ENCODE results near the gene TAC4. TPM values are rescaled to one million over a fixed set of nuclear protein-coding genes. Genes with fewer than 3 reads are reported as not detected.

Gene TAC4
- total and polyA plus RNA-seq, 2 donors (not counting 1 experiment from before 2014, with no cell fraction given), result not detected

GRCh38 chr17:49795372-49795771 is 52.5 kb downstream of the TAC4 start:
- WGBS (ENCODE audit: insufficient coverage), result 87% methylated on average over 4 of the region's 5 CpGs
- Histone ChIP-seq H3K9me3 (ENCODE audit: control extremely low read depth in 1 of 3, control insufficient read depth in 2 of 3, insufficient read depth in 1 of 3, low read length in 2 of 3) (no peaks in the 10 kb centered on the region), H3K4me1 (ENCODE audit: control insufficient read depth in 2 of 2, insufficient read depth in 2 of 2, low read length in 2 of 2) (peaks cover 0 to 5% of the 10 kb centered on the region in 2 donors), H4K20me1 (ENCODE audit: control insufficient read depth, insufficient read depth, low read length, poor library complexity, severe bottlenecking) (peaks cover 97% of the 10 kb centered on the region), H2AFZ (ENCODE audit: insufficient read depth, low read depth, low read length, poor library complexity, severe bottlenecking) (no peak overlapping the region), H3K27me3 (replicated peaks in 1 of 4; ENCODE audit: control extremely low read depth in 1 of 4, control insufficient read depth in 3 of 4, insufficient read depth in 4 of 4, low read length in 3 of 4) (no peaks in the 10 kb centered on the region), H3K27ac (ENCODE audit: low read length in 2 of 2) (no peak overlapping the region), H3K4me2 (replicated peaks; ENCODE audit: low read depth, low read length, poor library complexity, severe bottlenecking) (no peak overlapping the region), H3K36me3 (replicated peaks in 1 of 2; ENCODE audit: control extremely low read depth in 1 of 2, control insufficient read depth in 1 of 2, extremely low read depth in 1 of 2, insufficient read depth in 2 of 2, low read length in 1 of 2) (peaks cover 4 to 81% of the 10 kb centered on the region in 2 experiments), H3K4me3 (ENCODE audit: control extremely low read depth in 1 of 5, extremely low read depth in 1 of 5, insufficient read depth in 1 of 5, low read depth in 2 of 5, low read length in 4 of 5) (no peak overlapping the region), H3K79me2 (ENCODE audit: control insufficient read depth, insufficient read depth, low read length) (peaks cover 99% of the 10 kb centered on the region), H3K9ac (ENCODE audit: low read length) (no peak overlapping the region)
- DNase-seq, result no peak
- POLR2A ChIA-PET, result no interaction called here
- H3K9me3 Mint-ChIP-seq (ENCODE audit: insufficient read depth), result no peaks in the 10 kb centered on the region
- no peak overlapping the region for H3K4me3 Mint-ChIP-seq
- no peaks in the 10 kb centered on the region for H3K27me3 Mint-ChIP-seq
- CTCF ChIA-PET, result interaction anchor here (1.0 kb wide), 1 partner anchor 228 kb away, joined by 3 read pairs; no protein-coding TSS in a partner anchor
- no peak overlapping the region for H3K27ac Mint-ChIP-seq
- no peak for TF ChIP-seq EZH2 (IDR thresholded peaks at IDR 0.05; ENCODE audit: borderline replicate concordance, insufficient read depth, low read depth, low read length, poor library complexity, severe bottlenecking)
- TF ChIP-seq CTCF (IDR thresholded peaks at IDR 0.05), result no peak
- intact Hi-C loops (cut with micrococcal nuclease), result no loop called here
- H3K4me1 Mint-ChIP-seq, result peaks cover 34% of the 10 kb centered on the region
- no peak for ATAC-seq (ENCODE audit: low read depth)

DNA sequence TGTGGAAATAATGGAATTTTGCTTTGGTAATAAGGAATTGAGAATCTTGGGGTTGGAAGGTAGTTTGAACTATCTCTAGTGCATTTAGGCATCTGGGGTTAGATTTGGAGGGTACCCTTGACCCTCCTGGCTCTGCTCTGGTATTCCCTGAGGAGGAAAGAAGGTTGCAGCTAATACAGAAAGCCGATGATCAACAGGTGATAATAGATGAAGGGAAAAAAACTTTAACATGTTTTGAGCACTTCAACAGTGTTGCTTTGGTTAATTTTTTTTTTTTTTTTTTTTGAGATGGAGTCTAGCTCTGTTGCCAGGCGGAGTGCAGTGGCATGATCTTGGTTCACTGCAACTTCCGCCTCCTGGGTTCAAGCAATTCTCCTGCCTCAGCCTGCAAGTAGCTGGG is 54.6 kb downstream of the TAC4 start:
- Histone ChIP-seq H3K27me3 (replicated peaks in 1 of 4; ENCODE audit: control extremely low read depth in 1 of 4, control insufficient read depth in 3 of 4, insufficient read depth in 4 of 4, low read length in 3 of 4) (no peaks in the 10 kb centered on the region), H3K9me3 (ENCODE audit: control extremely low read depth in 1 of 3, control insufficient read depth in 2 of 3, insufficient read depth in 1 of 3, low read length in 2 of 3) (no peaks in the 10 kb centered on the region), H3K79me2 (ENCODE audit: control insufficient read depth, insufficient read depth, low read length) (peaks cover 95% of the 10 kb centered on the region), H3K4me2 (replicated peaks; ENCODE audit: low read depth, low read length, poor library complexity, severe bottlenecking) (no peak overlapping the region), H3K4me1 (ENCODE audit: control insufficient read depth in 2 of 2, insufficient read depth in 2 of 2, low read length in 2 of 2) (peaks cover 10 to 13% of the 10 kb centered on the region in 2 donors), H3K36me3 (replicated peaks in 1 of 2; ENCODE audit: control extremely low read depth in 1 of 2, control insufficient read depth in 1 of 2, extremely low read depth in 1 of 2, insufficient read depth in 2 of 2, low read length in 1 of 2) (peaks cover 0 to 64% of the 10 kb centered on the region in 2 experiments), H3K9ac (ENCODE audit: low read length) (no peak overlapping the region), H2AFZ (ENCODE audit: insufficient read depth, low read depth, low read length, poor library complexity, severe bottlenecking) (no peak overlapping the region), H3K4me3 (ENCODE audit: control extremely low read depth in 1 of 5, extremely low read depth in 1 of 5, insufficient read depth in 1 of 5, low read depth in 2 of 5, low read length in 4 of 5) (no peak overlapping the region), H3K27ac (ENCODE audit: low read length in 2 of 2) (no peak overlapping the region), H4K20me1 (ENCODE audit: control insufficient read depth, insufficient read depth, low read length, poor library complexity, severe bottlenecking) (peaks cover 90% of the 10 kb centered on the region)
- no peaks in the 10 kb centered on the region for H3K27me3 Mint-ChIP-seq
- DNase-seq (no peak), ATAC-seq (ENCODE audit: low read depth) (no peak)
- ChIA-PET CTCF (no interaction called here), POLR2A (no interaction called here)
- H3K27ac Mint-ChIP-seq, result no peak overlapping the region
- TF ChIP-seq EZH2 (IDR thresholded peaks at IDR 0.05; ENCODE audit: borderline replicate concordance, insufficient read depth, low read depth, low read length, poor library complexity, severe bottlenecking), result no peak
- TF ChIP-seq CTCF (IDR thresholded peaks at IDR 0.05), result no peak
- WGBS (ENCODE audit: insufficient coverage), result 100% methylated on average over 3 of the region's 3 CpGs
- H3K4me3 Mint-ChIP-seq, result no peak overlapping the region
- peaks cover 49% of the 10 kb centered on the region for H3K4me1 Mint-ChIP-seq
- intact Hi-C loops (cut with micrococcal nuclease), result no loop called here
- no peaks in the 10 kb centered on the region for H3K9me3 Mint-ChIP-seq (ENCODE audit: insufficient read depth)

Data from B cell (primary cell).